Heart left ventricle (tissue), 16 donors: Measurements from ENCODE around the gene PTBP1. TPM values are rescaled to one million over a fixed set of nuclear protein-coding genes. Genes with fewer than 3 reads are reported as not detected.

ENCODE experiments used
- ATAC-seq, 4 donors: fragments of 200-7000 bp; cut with Tn5 transposase; one replicate each; pipeline ENCODE4 v1.9.1; 2020 to 2022; ENCODE audit warnings: moderate library complexity in 4 of 4, mild to moderate bottlenecking in 3 of 4, moderate number of reproducible peaks in 1 of 4
- DNase-seq, 5 donors: peaks; one replicate each; pipeline ENCODE4 v3.0.0-alpha.2; 2020
- H3K27ac ChIP-seq, 12 donors: fragments of 200-600 bp; sonication (generic) in 4 of 12; one replicate each; pipeline versions ENCODE4 v1.5.0 to v1.8.0; 2016 to 2022; ENCODE audit warnings: mild to moderate bottlenecking in 2 of 12
- H3K27me3 ChIP-seq, 9 donors: fragments of 200-600 bp; sonication (generic) in 2 of 9; one replicate each; pipeline versions ENCODE4 v1.5.1 to v1.8.0; 2016 to 2022; ENCODE audit warnings: mild to moderate bottlenecking in 3 of 9
- H3K36me3 ChIP-seq, 9 donors: fragments of 200-600 bp; sonication (generic) in 2 of 9; one replicate each; pipeline versions ENCODE4 v1.5.0 to v1.8.0; 2018 to 2022; ENCODE audit warnings: mild to moderate bottlenecking in 2 of 9
- H3K4me1 ChIP-seq, 12 donors: fragments of 200-600 bp; sonication (generic) in 4 of 12; one replicate each; pipeline versions ENCODE4 v1.5.0 to v1.8.0; 2016 to 2022; ENCODE audit warnings: mild to moderate bottlenecking in 3 of 12
- H3K4me3 ChIP-seq, 12 donors: fragments of 200-600 bp; sonication (generic) in 4 of 12; one replicate each; pipeline versions ENCODE4 v1.5.0 to v1.8.0; 2017 to 2022; ENCODE audit warnings: mild to moderate bottlenecking in 9 of 12, moderate library complexity in 4 of 12
- H3K9me3 ChIP-seq, 12 donors: fragments of 200-600 bp; sonication (generic) in 4 of 12; one replicate each; pipeline versions ENCODE4 v1.5.0 to v1.8.0; 2016 to 2022; ENCODE audit warnings: mild to moderate bottlenecking in 1 of 12
- CTCF ChIP-seq, 12 donors: fragments of 200-600 bp; sonication (generic) in 4 of 12; IDR thresholded peaks; one replicate each; pipeline versions ENCODE4 v1.5.0 to v1.8.0; 2018 to 2022; ENCODE audit warnings: antibody characterized with exemption in 12 of 12, mild to moderate bottlenecking in 5 of 12
- POLR2A ChIP-seq, 2 donors: fragments of 450-650 bp; IDR thresholded peaks; one replicate each; pipeline ENCODE4 v1.6.1; 2017; ENCODE audit warnings: antibody characterized with exemption in 2 of 2, mild to moderate bottlenecking in 2 of 2, moderate library complexity in 2 of 2
- WGBS, 4 donors: extraction: QIAGEN DNeasy Blood & Tissue Kit in 2 of 4; methylation state at CpG; one replicate each; pipeline versions ENCODE4 v1.1.5 to v1.1.7; 2013 to 2018; 5-methylcytosine and 5-hydroxymethylcytosine counted together
- intact Hi-C, 10 donors: fragments of 100-400 bp; cut with DNase I; formaldehyde crosslinking; loops; one replicate each; pipeline versions ENCODE4 v1.11.1 to v1.14.2; 2022
- polyA plus RNA-seq, 2 donors: library from polyadenylated mRNA; stranded (reverse); fragments of 200-250 nt; gene quantifications; one replicate each; pipeline ENCODE4 v1.2.3, GENCODE V29; 2013
- total RNA-seq, 9 donors: library from RNA; depleted of rRNA in 2 of 9; stranded (reverse); fragments of >200 nt in 2 of 9; fragmentation: NEBNext Ultra II Directional in 3 of 9; extraction: Animal tissue kit (Norgen Biotek cat#: 25700) in 3 of 9; gene quantifications; one replicate each; pipeline versions ENCODE4 v1.1.0 to v1.2.4, GENCODE V29; 2016 to 2023
- donor health status: ischemic (EF 13 %, LVEDD 7.1; RV severe dilation, severe dysfunction).
- donor health status: healthy with polysubstance abuse.
- donor health status: DM: no; HTN: yes; CAD: no.
- donor health status: DM: no; HTN: no; CAD: no.
- donor health status: ischemic (EF 25% LVEDD 6.9; RV normal size, moderate dysfunction).
- donor health status: ischemic (EF 25% LVEDD 5.7; RV mildly dilated, moderate dysfunction).
- donor health status: healthy.
- donor health status: DM: yes; HTN: yes; CAD: no.
- donor health status: ischemic (EF 35%, LVEDD 5.7; RV mildly dilated, moderate dysfunction).
- donor health status: nonischemic (EF 11% LVEDD 7.7; RV severe dilation, severe dysfunction).
- donor health status: DM: yes; HTN: yes; CAD: no.
- donor health status: PGD.
- donor health status: ischemic (EF 29% LVEDD 5.4; RV normal size, mild dysfunction).
- donor health status: nonischemic (EF 23%, LVEDD 6.1; RV moderate dilation, normal function).

PTBP1 gene
- total and polyA plus RNA-seq, 11 donors: 39.2 to 144 (median 55.1) TPM

GRCh38 chr19:827710-828321 lies 30.6 kb downstream of the PTBP1 start, which contains the start of gene AZU1:
Gene AZU1 (plus strand): TSS chr19:827837. CDS start chr19:827847, 10 bp downstream.
- WGBS, 4 donors: 71 to 81% (median 76%) methylated on average over 14 to 33 of the region's 33 CpGs
- DNase-seq (peak in 2 of 5 donors; percentile 8 to 71), ATAC-seq (peak in 2 of 4 donors; percentile 18 to 64)
- H3K4me1 ChIP-seq: peaks cover 0 to 16% (median 0%) of the 10 kb centered on the region in 12 donors
- no peak for TF ChIP-seq CTCF (IDR thresholded peaks at IDR 0.05)
- no peak for TF ChIP-seq POLR2A (IDR thresholded peaks at IDR 0.05)
- H3K27me3 ChIP-seq: peaks cover 6 to 35% (median 14%) of the 10 kb centered on the region in 9 donors
- no peak within 1 kb of the TSS for H3K27ac ChIP-seq
- no peaks in the 10 kb centered on the region for H3K9me3 ChIP-seq
- H3K36me3 ChIP-seq: no peaks in the 10 kb centered on the region
- intact Hi-C loops: no loop called here
- H3K4me3 ChIP-seq: no peak within 1 kb of the TSS

GRCh38 chr19:829129-829758 lies 32.0 kb downstream of the PTBP1 start:
- intact Hi-C loops: no loop called here
- H3K36me3 ChIP-seq: no peaks in the 10 kb centered on the region
- H3K27me3 ChIP-seq: peaks cover 0 to 23% (median 6%) of the 10 kb centered on the region in 9 donors
- WGBS, 4 donors: 64 to 80% (median 75%) methylated on average over 12 to 18 of the region's 18 CpGs
- no peak overlapping the region for H3K27ac ChIP-seq
- no peaks in the 10 kb centered on the region for H3K9me3 ChIP-seq
- TF ChIP-seq POLR2A (IDR thresholded peaks at IDR 0.05): no peak
- TF ChIP-seq CTCF (IDR thresholded peaks at IDR 0.05): no peak
- no peak for ATAC-seq
- H3K4me1 ChIP-seq: peaks cover 0 to 8% (median 0%) of the 10 kb centered on the region in 12 donors
- DNase-seq: no peak
- no peak overlapping the region for H3K4me3 ChIP-seq

- H3K9me3 ChIP-seq: no peaks in the 10 kb centered on the region
- 62 to 76% (median 67%) methylated on average over 19 to 38 of the region's 38 CpGs for WGBS, 4 donors
- no peak overlapping the region for H3K27ac ChIP-seq
- intact Hi-C loops: no loop called here
- H3K27me3 ChIP-seq: peaks cover 0 to 34% (median 6%) of the 10 kb centered on the region in 9 donors
- TF ChIP-seq POLR2A (IDR thresholded peaks at IDR 0.05) (no peak), CTCF (IDR thresholded peaks at IDR 0.05) (no peak)
- H3K36me3 ChIP-seq: no peaks in the 10 kb centered on the region
- no peak overlapping the region for H3K4me3 ChIP-seq
- DNase-seq: no peak
- ATAC-seq: no peak
- H3K4me1 ChIP-seq: peaks cover 0 to 8% (median 0%) of the 10 kb centered on the region in 12 donors
Measured at GRCh38 chr19:831407-832369, 34.4 kb downstream of the PTBP1 start.
